Stimulated activated CD4-positive, alpha-beta T cell treated with anti-CD3 and anti-CD28 coated beads, Interleukin-12 subunit alpha, Interleukin-12 subunit beta, amount 100 ng/mL, for 24 hours (primary cell): ENCODE measurements around the gene AFF3.

Experiments
- DNase-seq, 2 experiments: peaks; one replicate each; pipeline ENCODE4 v3.0.0-alpha.2; 2020; ENCODE audit warnings: low read depth in 2 of 2

AFF3 gene

GRCh38 chr2:99825630-99826029 lies 316.8 kb downstream of the AFF3 start:
- DNase-seq = no peak

GRCh38 chr2:99824758-99825157 lies 317.6 kb downstream of the AFF3 start:
- no peak for DNase-seq

GRCh38 chr2:99822474-99823207 lies 319.7 kb downstream of the AFF3 start:
- no peak for DNase-seq

GRCh38 chr2:99821984-99822383 lies 320.4 kb downstream of the AFF3 start:
- DNase-seq = no peak

GRCh38 chr2:99821572-99821971 lies 320.8 kb downstream of the AFF3 start:
- DNase-seq = no peak

GRCh38 chr2:99821039-99821438 lies 321.4 kb downstream of the AFF3 start:
- DNase-seq = no peak

- no peak for DNase-seq
Measured at GRCh38 chr2:99819766-99820165, 322.6 kb downstream of the AFF3 start.

- no peak for DNase-seq
Measured at GRCh38 chr2:99818842-99819241, 323.5 kb downstream of the AFF3 start.

- DNase-seq = no peak
Measured at GRCh38 chr2:99816908-99817307, 325.5 kb downstream of the AFF3 start.

GRCh38 chr2:99812426-99812825 lies 330.0 kb downstream of the AFF3 start:
- DNase-seq = no peak

GRCh38 chr2:99811544-99811943 lies 330.8 kb downstream of the AFF3 start:
- DNase-seq = no peak

- no peak for DNase-seq
Measured at GRCh38 chr2:99810225-99810624, 332.2 kb downstream of the AFF3 start.

GRCh38 chr2:99809259-99809900 lies 333.0 kb downstream of the AFF3 start:
- no peak for DNase-seq

- DNase-seq = no peak
Measured at GRCh38 chr2:99808361-99809200, 333.8 kb downstream of the AFF3 start.

GRCh38 chr2:99806758-99807157 lies 335.6 kb downstream of the AFF3 start:
- DNase-seq = no peak

GRCh38 chr2:99805930-99806476 lies 336.4 kb downstream of the AFF3 start:
- no peak for DNase-seq

- no peak for DNase-seq
Measured at GRCh38 chr2:99803846-99804245, 338.5 kb downstream of the AFF3 start.

GRCh38 chr2:99802734-99803133 lies 339.7 kb downstream of the AFF3 start:
- DNase-seq = no peak

GRCh38 chr2:99801327-99801901 lies 341.0 kb downstream of the AFF3 start:
- no peak for DNase-seq

- DNase-seq = no peak
Measured at GRCh38 chr2:99797475-99797874, 344.9 kb downstream of the AFF3 start.

- no peak for DNase-seq
Measured at GRCh38 chr2:99794414-99794813, 348.0 kb downstream of the AFF3 start.

GRCh38 chr2:99793022-99793421 lies 349.4 kb downstream of the AFF3 start:
- no peak for DNase-seq
